ENCODE measurements around the gene DYRK1A.

DNA sequence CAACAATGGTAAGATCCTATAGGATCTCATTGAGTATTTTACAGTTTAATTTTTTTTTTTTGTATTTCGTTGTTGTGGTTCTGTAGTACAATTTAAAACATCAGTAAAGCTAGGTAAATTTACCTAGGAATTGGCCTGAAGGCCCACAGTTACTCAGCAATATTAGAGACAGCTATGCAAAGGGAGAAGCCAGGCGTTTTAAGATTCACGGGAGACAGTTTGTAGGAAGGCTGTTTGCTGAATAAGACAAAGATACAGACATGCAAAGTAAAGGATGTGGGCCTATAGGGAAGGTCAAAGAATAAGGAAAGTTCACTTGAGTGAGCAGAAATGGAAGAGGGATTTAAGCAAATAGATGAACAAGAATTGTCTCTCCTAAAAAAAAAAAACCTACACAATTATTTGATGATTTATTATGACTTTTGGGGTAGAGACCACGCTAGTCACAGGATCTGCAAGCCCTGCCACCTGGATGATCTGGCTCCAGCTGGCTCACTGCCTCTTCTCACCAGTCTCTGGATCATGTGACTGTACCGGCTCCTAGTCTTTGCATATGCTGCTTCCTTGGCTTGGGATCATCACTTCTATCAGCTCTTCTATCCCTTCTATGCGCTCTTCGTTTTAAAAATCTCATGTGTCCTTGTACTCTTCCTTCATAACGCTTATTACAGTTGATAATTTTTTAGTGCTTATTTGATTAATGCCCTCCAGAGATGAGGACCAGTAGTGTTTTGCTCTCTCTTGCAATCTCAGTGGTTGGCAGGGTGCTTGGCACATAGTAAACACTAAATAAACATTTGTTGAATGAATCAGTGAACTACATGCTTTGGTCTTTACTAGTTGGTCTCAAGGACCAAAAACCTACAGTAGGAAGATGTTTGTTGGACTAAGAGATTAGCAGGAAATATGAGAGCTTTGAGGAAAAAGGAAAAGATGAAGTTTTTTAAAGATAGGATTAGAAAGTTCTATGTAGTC is 14.1 kb downstream of the DYRK1A start:
- TF ChIP-seq THAP8 (CRISPR knock-in tag; IDR thresholded peaks at IDR 0.05; ENCODE audit: borderline replicate concordance) (no peak), CEBPG (CRISPR knock-in tag; IDR thresholded peaks at IDR 0.05) (no peak), POLR2AphosphoS5 (IDR thresholded peaks at IDR 0.05; ENCODE audit: low read depth, low read length) (no peak), YY1 (IDR thresholded peaks at IDR 0.05; ENCODE audit: insufficient read depth, insufficient replicate concordance, low read depth, low read length) (no peak), MYNN (CRISPR knock-in tag; IDR thresholded peaks at IDR 0.05; ENCODE audit: low read depth) (no peak), NR1H2 (CRISPR knock-in tag; IDR thresholded peaks at IDR 0.05; ENCODE audit: borderline replicate concordance, low read depth) (no peak)
- TF ChIP-seq, protein P1, sequence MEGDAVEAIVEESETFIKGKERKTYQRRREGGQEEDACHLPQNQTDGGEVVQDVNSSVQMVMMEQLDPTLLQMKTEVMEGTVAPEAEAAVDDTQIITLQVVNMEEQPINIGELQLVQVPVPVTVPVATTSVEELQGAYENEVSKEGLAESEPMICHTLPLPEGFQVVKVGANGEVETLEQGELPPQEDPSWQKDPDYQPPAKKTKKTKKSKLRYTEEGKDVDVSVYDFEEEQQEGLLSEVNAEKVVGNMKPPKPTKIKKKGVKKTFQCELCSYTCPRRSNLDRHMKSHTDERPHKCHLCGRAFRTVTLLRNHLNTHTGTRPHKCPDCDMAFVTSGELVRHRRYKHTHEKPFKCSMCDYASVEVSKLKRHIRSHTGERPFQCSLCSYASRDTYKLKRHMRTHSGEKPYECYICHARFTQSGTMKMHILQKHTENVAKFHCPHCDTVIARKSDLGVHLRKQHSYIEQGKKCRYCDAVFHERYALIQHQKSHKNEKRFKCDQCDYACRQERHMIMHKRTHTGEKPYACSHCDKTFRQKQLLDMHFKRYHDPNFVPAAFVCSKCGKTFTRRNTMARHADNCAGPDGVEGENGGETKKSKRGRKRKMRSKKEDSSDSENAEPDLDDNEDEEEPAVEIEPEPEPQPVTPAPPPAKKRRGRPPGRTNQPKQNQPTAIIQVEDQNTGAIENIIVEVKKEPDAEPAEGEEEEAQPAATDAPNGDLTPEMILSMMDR (CRISPR knock-in tag; IDR thresholded peaks at IDR 0.05), result no peak
